K562 treated with DMSO at 1 percent for 24 hours (cell line): ENCODE data around the gene CEPT1. TPM values are rescaled to one million over a fixed set of nuclear protein-coding genes. Genes with fewer than 3 reads are reported as not detected.

ENCODE experiments used
- total RNA-seq: library from RNA; unstranded; fragments of 300-600 nt; gene quantifications from 2 replicates; pipeline ENCODE4 v1.2.3, GENCODE V29; 2022; ENCODE audit warnings: low read depth; ENCODE audit not compliant: insufficient read depth

Gene CEPT1
- total RNA-seq: 14.7 and 19.0 TPM in 2 replicates

GRCh38 chr1:111139956-111140679 is at the start of gene CEPT1, which contains the start of gene DRAM2:
CEPT1 (plus strand) TSS chr1:111140223; CDS start chr1:111147715, 7,492 bp downstream.
DRAM2 (minus strand) TSS chr1:111140093; CDS start chr1:111131554, 8,539 bp downstream.

DNA sequence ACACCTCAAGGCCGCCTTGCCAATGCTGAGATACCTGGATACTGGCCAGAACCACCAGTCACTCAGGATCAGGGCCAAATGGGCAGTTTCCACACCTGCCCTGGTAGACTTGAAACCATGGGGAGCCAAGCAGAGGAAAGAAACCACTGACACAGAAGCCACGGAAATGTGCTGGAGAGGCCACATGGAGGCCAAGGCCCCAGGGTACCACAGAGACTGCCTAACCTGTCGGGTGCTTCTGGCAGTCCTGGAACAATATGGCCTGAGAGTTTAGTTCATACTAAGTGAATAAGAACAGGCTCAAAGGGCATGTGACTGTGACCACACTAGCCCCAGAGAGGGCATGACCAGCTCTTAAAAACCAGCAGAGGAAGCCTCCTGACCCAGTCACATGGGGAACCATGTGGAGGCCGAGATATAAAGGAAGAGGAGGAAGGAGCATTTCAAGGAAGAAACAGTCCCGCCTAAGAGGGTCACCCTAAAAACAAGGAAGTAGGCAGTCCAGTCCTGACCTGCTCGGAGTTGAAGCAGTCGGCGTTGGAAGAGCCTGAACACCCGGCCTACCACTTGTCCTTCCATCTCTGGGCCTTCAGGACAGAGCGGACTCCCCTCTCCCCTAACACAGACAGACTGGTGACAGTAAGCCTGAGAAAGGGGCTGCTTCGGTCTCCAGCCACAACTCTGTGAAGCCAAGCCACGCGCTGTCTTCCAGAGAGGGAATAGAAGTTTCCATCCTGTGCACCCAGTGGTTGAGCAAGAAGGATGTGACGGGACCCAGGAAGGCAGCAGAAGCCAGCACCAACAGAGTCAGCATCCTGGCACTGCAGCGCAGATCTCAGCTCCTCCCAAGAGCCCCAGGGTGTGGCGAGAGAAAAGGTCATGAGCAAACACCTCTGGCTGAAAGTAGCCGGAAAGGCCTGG is 60.1 kb downstream of the CEPT1 start, which contains the start of gene DENND2D:
DENND2D (minus strand) TSS at position 766 of the 921 bp plus-strand sequence; CDS start at position 579, 187 bp downstream.

GRCh38 chr1:111227434-111227833 is 87.4 kb downstream of the CEPT1 start, which contains the start of gene CHI3L2:
CHI3L2 (plus strand) TSS chr1:111227713; CDS start chr1:111227730, 17 bp downstream.

Other genes with a start within 250 kb of the CEPT1 start
- 30.1 and 37.7 TPM in 2 replicates for gene LRIF1, start 176.3 kb upstream of the CEPT1 start, total RNA-seq
- gene DRAM2, start 130 bp upstream of the CEPT1 start, total RNA-seq: 56.0 and 73.7 TPM in 2 replicates
- gene DENND2D, start 60.4 kb downstream of the CEPT1 start, total RNA-seq: not detected in 2 replicates
- 0.27 TPM in 1 of 2 replicates, not detected in the other for gene CHI3L2, start 87.5 kb downstream of the CEPT1 start, total RNA-seq
- gene CHIA, start 150.6 kb downstream of the CEPT1 start, total RNA-seq: not detected in 2 replicates